GM21619 (cell line): Measurements from ENCODE around the gene MCTP2.
"Not testable (repeated sequence)": the region's sequence is repeated elsewhere in the genome, so short reads cannot be mapped to it uniquely, and the experiment has no call there.

Experiments used
- ATAC-seq: cut with Tn5 transposase; IDR thresholded peaks from one replicate; pipeline ENCODE4 v1.9.1; 2021; ENCODE audit not compliant: unreplicated experiment

MCTP2 gene

DNA sequence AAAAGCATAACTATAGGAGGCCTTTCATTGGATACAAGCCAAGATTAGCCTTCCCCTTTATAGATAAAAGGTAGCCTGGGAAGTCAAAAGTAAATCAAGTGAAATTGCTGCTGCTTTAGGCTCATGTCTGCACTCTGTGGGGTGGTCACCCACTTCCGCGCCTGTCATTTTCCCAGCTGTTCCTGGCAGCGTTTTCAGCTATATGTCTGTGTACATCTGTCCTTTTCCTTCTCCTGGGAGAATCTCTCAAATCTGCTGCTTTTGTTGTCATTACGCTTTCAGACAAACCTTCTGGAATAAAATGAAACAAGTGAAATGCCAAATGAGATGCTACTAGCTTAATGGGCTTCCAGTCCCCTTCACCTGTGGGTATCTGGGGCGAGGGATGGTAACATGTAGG lies 211.8 kb downstream of the MCTP2 start:
- ATAC-seq: no peak

DNA sequence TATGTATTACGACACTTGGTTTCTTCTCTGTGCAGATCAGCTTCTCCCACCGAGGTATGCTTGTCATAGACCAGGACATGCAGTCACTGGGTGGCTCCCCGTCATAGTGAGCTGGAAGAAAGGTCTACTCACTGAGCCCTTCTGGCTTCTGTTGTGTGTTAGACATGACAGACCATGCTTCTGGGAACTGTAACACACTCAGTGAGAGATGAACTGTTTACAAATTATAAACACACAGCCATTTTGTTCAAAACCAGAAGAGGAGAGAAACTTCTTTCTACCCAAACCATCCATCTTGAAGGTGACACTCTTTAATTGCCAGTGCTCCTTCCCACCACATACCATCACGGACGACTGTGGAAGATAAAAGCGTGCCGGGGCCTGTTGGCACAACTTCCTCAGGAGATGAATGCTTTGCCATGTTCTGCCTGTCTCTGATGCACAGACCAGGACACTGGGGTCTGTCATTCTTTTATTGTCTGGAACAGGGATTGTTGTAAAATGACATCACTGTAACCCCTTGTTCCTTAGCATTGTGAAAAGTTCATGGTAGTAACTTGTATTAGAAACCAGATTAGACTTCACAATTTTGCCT lies 214.3 kb downstream of the MCTP2 start:
- no peak for ATAC-seq

- ATAC-seq: no peak
Observed at GRCh38 chr15:94446441-94446840, 215.1 kb downstream of the MCTP2 start.

- no peak for ATAC-seq
Observed at GRCh38 chr15:94451466-94451865, 220.1 kb downstream of the MCTP2 start.

- ATAC-seq: no peak
Observed at GRCh38 chr15:94453227-94453988, 222.0 kb downstream of the MCTP2 start.

GRCh38 chr15:94455297-94455696 lies 223.9 kb downstream of the MCTP2 start:
- ATAC-seq: no peak

DNA sequence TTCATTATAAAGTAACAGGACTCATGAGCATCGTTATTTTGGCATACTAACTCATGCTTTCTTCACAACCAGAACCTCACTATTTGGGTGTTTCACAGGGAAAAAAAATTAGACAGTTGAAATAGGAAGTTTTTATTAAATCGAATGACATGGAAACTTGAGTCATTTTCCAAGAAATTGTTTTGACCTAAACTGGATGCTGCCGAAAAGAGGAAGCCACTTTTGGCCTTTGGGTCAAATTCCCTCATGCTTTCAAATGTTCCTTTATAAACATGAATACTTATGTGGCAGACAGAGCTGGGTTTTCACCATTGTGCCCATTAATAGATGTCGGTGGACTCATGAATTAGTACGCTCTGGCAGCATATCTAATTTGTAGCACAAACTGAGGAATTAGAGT lies 224.9 kb downstream of the MCTP2 start:
- ATAC-seq: no peak

- ATAC-seq: no peak
Observed at GRCh38 chr15:94457661-94458060, 226.3 kb downstream of the MCTP2 start.

DNA sequence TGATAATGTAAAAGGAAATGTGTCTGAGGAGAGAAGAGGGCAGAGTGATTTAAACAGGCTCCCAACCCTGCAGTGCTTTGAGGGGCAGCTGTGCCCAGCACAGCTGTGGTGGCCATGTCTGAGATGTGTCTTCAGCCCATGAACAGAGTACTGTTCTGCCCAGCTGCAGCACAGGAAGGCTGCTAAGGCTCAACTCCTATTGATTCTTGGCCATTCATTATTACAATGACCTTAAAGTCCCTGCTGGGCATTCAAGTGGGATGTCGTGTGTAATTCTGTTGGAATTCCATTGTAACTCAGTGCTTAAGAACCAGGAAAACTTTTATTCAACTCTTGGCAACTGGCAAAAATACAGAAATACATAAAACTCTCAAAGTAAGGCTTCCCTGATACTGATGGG lies 229.3 kb downstream of the MCTP2 start:
- ATAC-seq: no peak

GRCh38 chr15:94467034-94467433 lies 235.7 kb downstream of the MCTP2 start:
- no peak for ATAC-seq

GRCh38 chr15:94470492-94470891 lies 239.1 kb downstream of the MCTP2 start:
- ATAC-seq: no peak

DNA sequence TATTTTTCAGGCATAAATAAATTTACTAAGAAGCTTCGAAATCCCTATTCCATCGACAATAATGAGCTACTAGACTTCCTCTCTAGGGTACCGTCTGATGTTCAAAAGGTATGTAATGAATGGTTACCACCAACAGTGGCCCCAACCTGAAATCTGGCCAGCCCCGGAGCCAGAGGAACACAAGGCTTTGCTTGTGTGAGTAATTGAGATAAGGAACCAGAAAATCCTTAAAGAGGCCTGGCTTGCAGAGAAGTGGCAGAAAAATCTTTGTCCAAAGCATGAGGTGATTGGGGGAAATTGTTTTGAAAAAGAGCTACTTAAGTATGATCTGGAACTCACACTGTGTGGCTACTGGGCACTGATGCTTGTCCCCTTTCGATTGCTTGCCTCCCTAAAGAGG lies 245.3 kb downstream of the MCTP2 start:
- ATAC-seq: no peak

DNA sequence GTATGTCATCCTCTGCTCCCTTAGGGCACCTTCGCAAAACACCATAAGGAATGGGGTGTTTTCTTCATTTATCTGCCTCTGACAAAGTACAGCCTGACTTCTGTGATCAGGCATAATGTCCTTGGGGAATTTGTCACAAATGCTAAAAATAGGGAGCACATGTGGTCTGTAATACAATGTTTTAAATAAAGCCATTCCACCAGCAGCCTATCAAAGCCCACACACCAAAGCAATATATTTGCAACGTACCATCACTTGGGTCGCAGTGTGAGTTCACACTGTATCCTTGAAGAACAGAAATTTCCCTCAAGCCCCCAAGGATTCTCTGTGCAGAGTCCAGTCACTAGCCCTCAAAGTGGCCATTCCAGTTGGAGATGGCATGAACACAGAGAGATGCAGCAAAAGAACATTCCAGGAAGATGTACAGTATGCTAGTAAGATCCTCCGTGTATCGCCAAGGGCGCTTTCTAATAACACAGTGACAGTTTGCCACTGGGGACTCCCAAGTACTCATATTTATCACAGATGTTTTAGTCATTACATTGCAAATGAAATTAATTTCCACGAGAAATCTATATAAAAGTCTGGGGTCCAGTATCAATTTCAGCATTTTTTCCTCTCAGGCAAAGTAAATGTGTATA lies 246.7 kb downstream of the MCTP2 start:
- no peak for ATAC-seq

DNA sequence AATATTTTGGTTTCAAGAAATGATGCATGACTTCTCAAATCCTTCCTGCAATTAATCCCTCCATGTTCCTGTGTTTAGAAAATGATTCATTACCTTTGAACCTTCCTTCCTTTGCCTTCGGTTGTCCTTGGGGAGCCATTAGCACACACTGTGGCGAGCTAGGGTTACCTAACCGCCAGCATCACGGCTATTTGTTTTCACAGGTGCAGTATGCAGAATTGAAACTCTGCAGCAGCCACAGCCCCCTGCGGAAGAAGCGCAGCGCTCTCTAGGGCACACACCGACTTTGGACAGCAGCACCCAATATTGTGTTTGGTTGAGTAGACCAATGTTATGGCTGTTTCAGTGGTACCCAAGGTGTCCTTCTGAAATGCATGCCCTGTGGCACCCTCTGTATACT lies 247.4 kb downstream of the MCTP2 start:
- peak; percentile 42 for ATAC-seq

DNA sequence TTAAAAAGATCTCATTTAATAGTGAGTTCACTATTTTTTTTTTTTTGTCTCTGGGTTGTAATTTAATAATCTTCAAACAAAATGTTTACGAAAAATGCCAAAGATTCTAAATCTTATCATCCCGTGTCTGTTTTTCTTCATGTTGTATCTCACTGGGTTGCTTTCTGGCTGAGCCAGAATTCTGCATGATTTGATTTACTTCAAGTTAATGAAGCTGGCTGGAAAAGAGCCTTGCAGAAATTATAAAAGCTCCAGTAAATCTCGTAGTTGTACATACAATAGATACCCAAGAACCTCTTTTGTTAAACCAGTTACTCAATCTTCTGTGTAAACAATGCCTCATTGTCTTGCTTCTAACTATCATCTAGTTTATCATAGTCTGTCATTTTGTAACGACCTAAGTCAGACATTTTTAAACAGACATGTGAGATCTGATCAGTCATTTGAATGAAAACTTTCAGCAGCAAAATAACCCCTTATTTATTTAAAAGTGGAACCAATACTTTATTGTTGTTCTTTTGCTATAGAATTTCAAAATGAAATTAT lies 249.0 kb downstream of the MCTP2 start:
- ATAC-seq: no peak

- ATAC-seq: no peak
Observed at GRCh38 chr15:94485148-94485719, 253.9 kb downstream of the MCTP2 start.

GRCh38 chr15:94487635-94488034 lies 256.3 kb downstream of the MCTP2 start:
- ATAC-seq: no peak

GRCh38 chr15:94493176-94493575 lies 261.8 kb downstream of the MCTP2 start:
- ATAC-seq: no peak

DNA sequence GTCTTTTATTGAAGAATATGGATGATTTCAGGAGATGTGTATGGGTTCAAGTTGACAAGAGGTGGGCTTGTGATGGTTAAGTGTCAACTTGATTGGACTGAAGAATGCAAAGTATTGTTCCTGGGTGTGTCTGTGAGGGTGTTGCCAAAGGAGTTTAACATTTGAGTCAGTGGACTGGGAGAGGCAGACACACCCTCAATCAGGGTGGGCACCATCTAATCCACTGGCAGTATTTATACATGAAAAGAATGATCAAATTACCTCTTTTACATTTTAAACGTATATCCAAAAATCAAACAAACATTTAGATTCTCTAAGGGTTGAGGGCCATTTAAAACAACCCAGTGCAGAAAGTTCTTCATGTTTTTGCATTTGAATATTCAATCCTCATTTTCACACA lies 262.2 kb downstream of the MCTP2 start:
- ATAC-seq: not testable (repeated sequence)

GRCh38 chr15:94494732-94495131 lies 263.4 kb downstream of the MCTP2 start:
- ATAC-seq: no peak

DNA sequence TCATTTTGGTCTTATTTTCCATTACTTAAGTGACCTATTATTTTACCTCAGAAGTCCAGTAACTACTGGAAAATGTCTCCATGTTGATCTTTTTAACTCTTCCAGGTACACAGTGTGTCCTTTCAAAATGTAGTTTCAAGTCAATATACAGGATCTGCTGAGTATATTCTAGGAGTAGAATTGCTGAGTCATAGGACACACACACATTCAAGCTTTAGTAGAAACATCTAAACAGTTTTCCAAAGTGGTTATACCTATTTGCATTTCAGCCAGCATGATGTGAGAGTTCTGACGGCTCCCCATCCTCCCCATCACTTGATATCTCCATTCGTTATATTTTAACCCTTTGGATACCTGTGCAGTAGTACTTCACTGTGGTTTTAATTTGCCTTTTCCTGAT lies 271.9 kb downstream of the MCTP2 start:
- ATAC-seq: no peak

DNA sequence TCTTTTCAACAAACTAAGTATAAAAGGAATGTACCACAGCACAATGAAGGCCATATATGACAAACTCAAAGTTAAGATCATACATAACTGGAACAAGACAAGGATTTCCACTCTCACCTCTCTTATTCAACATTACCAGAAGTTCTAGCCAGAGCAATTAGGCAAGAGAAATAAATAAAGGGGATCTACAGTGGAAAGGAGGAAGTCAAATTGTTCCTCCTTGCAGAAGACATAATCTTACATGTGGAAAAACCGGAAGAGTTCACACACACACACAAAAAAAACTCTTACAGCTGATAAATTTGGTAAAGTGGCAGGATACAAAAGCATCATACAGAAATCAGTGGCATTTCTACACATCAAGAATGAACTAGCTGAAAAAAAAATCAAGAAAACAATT lies 277.9 kb downstream of the MCTP2 start:
- ATAC-seq: no peak
